H1 (cell line): ENCODE measurements around the gene KCNA5. TPM values are rescaled to one million over a fixed set of nuclear protein-coding genes. Genes with fewer than 3 reads are reported as not detected.

Source experiments
- CTCF ChIA-PET: fragments of 300-600 bp; sonication (Branson Sonifier 250); formaldehyde crosslinking; loops from one replicate; lab custom pipeline; 2021; ENCODE audit not compliant: partially characterized antibody; lab: Charles Lee
- POLR2A ChIA-PET: fragments of 300-600 bp; sonication (Branson Sonifier 250); formaldehyde crosslinking; loops from one replicate; lab custom pipeline; 2021; ENCODE audit warnings: inconsistent platforms; ENCODE audit not compliant: partially characterized antibody; lab: Charles Lee
- DNase-seq, 2 experiments: peaks; one replicate each; pipeline versions ENCODE4 v3.0.0 to v3.0.0-alpha.2; 2010 to 2022; ENCODE audit warnings: low spot score in 2 of 2, low read depth in 1 of 2, mixed read lengths in 1 of 2
- FAIRE-seq: peaks from 2 replicates; lab custom pipeline; 2011; peaks lifted over from hg19 to GRCh38; lab: Jason Lieb, UNC
- H2AFZ ChIP-seq: 2 replicates; pipeline ENCODE4 v1.8.1; 2012; ENCODE audit warnings: low read length, inconsistent platforms
- H2AK5ac ChIP-seq: 2 replicates; pipeline ENCODE4 v1.6.1; 2013; ENCODE audit warnings: low read depth, low read length
- H2BK120ac ChIP-seq: replicated peaks from 2 replicates; pipeline ENCODE3; 2013; ENCODE audit warnings: low read depth, low read length, inconsistent platforms
- H2BK12ac ChIP-seq: 2 replicates; pipeline ENCODE4 v1.6.1; 2013; ENCODE audit warnings: low read depth, low read length
- H2BK15ac ChIP-seq: 2 replicates; pipeline ENCODE4 v1.6.1; 2013; ENCODE audit warnings: low read length
- H2BK20ac ChIP-seq: 2 replicates; pipeline ENCODE4 v1.6.1; 2013; ENCODE audit warnings: low read length
- H2BK5ac ChIP-seq: 2 replicates; pipeline ENCODE4 v1.6.1; 2013; ENCODE audit warnings: low read depth, low read length
- H3K14ac ChIP-seq: 2 replicates; pipeline ENCODE4 v1.6.1; 2013; ENCODE audit warnings: inconsistent platforms; ENCODE audit not compliant: insufficient read length
- H3K18ac ChIP-seq: 2 replicates; pipeline ENCODE4 v1.6.1; 2013; ENCODE audit warnings: low read length; ENCODE audit errors: extremely low read depth
- H3K23ac ChIP-seq: 2 replicates; pipeline ENCODE4 v1.6.1; 2013; ENCODE audit warnings: inconsistent platforms; ENCODE audit not compliant: insufficient read length
- H3K23me2 ChIP-seq: 2 replicates; pipeline ENCODE4 v1.6.1; 2013; ENCODE audit warnings: low read depth, low read length
- H3K27ac ChIP-seq: 2 replicates; pipeline ENCODE4 v1.6.1; 2011; ENCODE audit warnings: low read depth, low read length, inconsistent platforms
- H3K27me3 ChIP-seq, 4 experiments: replicated peaks in 1 of 4; 1 replicate in 1 of 4; 2 replicates in 3 of 4; pipeline versions ENCODE4 v1.6.1 to v1.8.1; 2011 to 2013; ENCODE audit warnings: low read length in 3 of 4, mild to moderate bottlenecking in 3 of 4, inconsistent platforms in 2 of 4, mixed read lengths in 2 of 4, moderate library complexity in 1 of 4; ENCODE audit not compliant: control insufficient read depth in 3 of 4, insufficient read depth in 3 of 4; ENCODE audit errors: extremely low read depth in 1 of 4
- H3K36me3 ChIP-seq, 4 experiments: 2 replicates each; pipeline versions ENCODE4 v1.6.1 to v1.8.1; 2011 to 2013; ENCODE audit warnings: mild to moderate bottlenecking in 4 of 4, low read length in 3 of 4, moderate library complexity in 2 of 4, control low read depth in 1 of 4, inconsistent platforms in 1 of 4; ENCODE audit not compliant: insufficient read depth in 4 of 4, control insufficient read depth in 2 of 4
- H3K4ac ChIP-seq: replicated peaks from 2 replicates; pipeline ENCODE3; 2013; ENCODE audit warnings: low read length, low read depth, mixed read lengths, inconsistent platforms; ENCODE audit not compliant: insufficient read length
- H3K4me1 ChIP-seq, 4 experiments: replicated peaks in 1 of 4; 1 replicate in 1 of 4; 2 replicates in 3 of 4; pipeline versions ENCODE4 v1.6.1 to v1.8.1; 2011 to 2013; ENCODE audit warnings: low read length in 3 of 4, inconsistent platforms in 2 of 4, mixed read lengths in 1 of 4; ENCODE audit not compliant: insufficient read depth in 4 of 4, control insufficient read depth in 3 of 4
- H3K4me2 ChIP-seq, 2 experiments: 2 replicates each; pipeline versions ENCODE4 v1.6.1 to v1.8.1; 2011 to 2013; ENCODE audit warnings: low read depth in 2 of 2, low read length in 2 of 2, control low read depth in 1 of 2, inconsistent platforms in 1 of 2, mild to moderate bottlenecking in 1 of 2; ENCODE audit not compliant: insufficient read depth in 1 of 2
- H3K4me3 ChIP-seq, 4 experiments: fragments of 200-600, 300-600 bp in 1 of 4; sonication (generic), shearing (Covaris generic), sonication (Bioruptor Twin) in 1 of 4; 2 replicates each; pipeline versions ENCODE4 v1.5.1 to v1.8.1; 2011 to 2016; ENCODE audit warnings: low read length in 4 of 4, low read depth in 3 of 4, control low read depth in 2 of 4, inconsistent platforms in 2 of 4, mild to moderate bottlenecking in 2 of 4, mixed read lengths in 1 of 4, moderate library complexity in 1 of 4; ENCODE audit not compliant: insufficient read depth in 2 of 4; ENCODE audit errors: extremely low read depth in 1 of 4
- H3K56ac ChIP-seq: replicated peaks from 2 replicates; pipeline ENCODE3; 2013; ENCODE audit warnings: low read depth, mild to moderate bottlenecking, mixed read lengths, low read length, inconsistent platforms; ENCODE audit not compliant: insufficient read length
- H3K79me1 ChIP-seq: 2 replicates; pipeline ENCODE4 v1.6.1; 2013; ENCODE audit warnings: low read depth, low read length, control low read depth
- H3K79me2 ChIP-seq, 2 experiments: 2 replicates each; pipeline versions ENCODE4 v1.6.1 to v1.8.1; 2012 to 2013; ENCODE audit warnings: low read length in 2 of 2, mild to moderate bottlenecking in 2 of 2, inconsistent platforms in 1 of 2; ENCODE audit not compliant: insufficient read depth in 2 of 2, control insufficient read depth in 1 of 2
- H3K9ac ChIP-seq, 4 experiments: replicated peaks in 1 of 4; 1 replicate in 1 of 4; 2 replicates in 3 of 4; pipeline versions ENCODE4 v1.6.1 to v1.8.1; 2011 to 2013; ENCODE audit warnings: low read depth in 3 of 4, low read length in 3 of 4, control low read depth in 2 of 4, mild to moderate bottlenecking in 2 of 4, moderate library complexity in 2 of 4, inconsistent platforms in 1 of 4; ENCODE audit errors: extremely low read depth in 1 of 4
- H3K9me3 ChIP-seq, 2 experiments: 2 replicates each; pipeline versions ENCODE4 v1.6.1 to v1.8.1; 2012 to 2013; ENCODE audit warnings: mild to moderate bottlenecking in 2 of 2, moderate library complexity in 2 of 2, control low read depth in 1 of 2, inconsistent platforms in 1 of 2, low read depth in 1 of 2, low read length in 1 of 2, mixed read lengths in 1 of 2; ENCODE audit not compliant: insufficient read depth in 2 of 2
- H4K20me1 ChIP-seq, 2 experiments: replicated peaks in 1 of 2; 2 replicates each; pipeline versions ENCODE3 to v1.8.1; 2011 to 2013; ENCODE audit warnings: inconsistent platforms in 2 of 2, low read length in 2 of 2, mild to moderate bottlenecking in 1 of 2; ENCODE audit not compliant: insufficient read depth in 2 of 2, control insufficient read depth in 1 of 2
- H4K5ac ChIP-seq: 2 replicates; pipeline ENCODE4 v1.6.1; 2013; ENCODE audit warnings: low read length, low read depth, mixed read lengths, inconsistent platforms; ENCODE audit not compliant: insufficient read length
- H4K8ac ChIP-seq: 2 replicates; pipeline ENCODE4 v1.8.0; 2013; ENCODE audit warnings: mild to moderate bottlenecking, moderate library complexity, low read length, inconsistent platforms; ENCODE audit not compliant: insufficient read depth; ENCODE audit errors: extremely low read depth
- H4K91ac ChIP-seq: replicated peaks from 2 replicates; pipeline ENCODE3; 2013; ENCODE audit warnings: low read length, mixed read lengths, inconsistent platforms; ENCODE audit not compliant: insufficient read length
- GTF2F1 ChIP-seq: IDR thresholded peaks from 2 replicates; pipeline ENCODE4 v1.6.1; 2012; ENCODE audit warnings: low read depth, low read length, improper control_type of control experiment, borderline replicate concordance
- SP2 ChIP-seq: IDR thresholded peaks from 2 replicates; pipeline ENCODE4 v1.6.1; 2012; ENCODE audit warnings: mild to moderate bottlenecking, low read length, inconsistent platforms
- TEAD4 ChIP-seq: IDR thresholded peaks from 2 replicates; pipeline ENCODE4 v1.6.1; 2012; ENCODE audit warnings: low read depth, low read length, inconsistent platforms, mixed read lengths
- WGBS, 2 experiments: shearing (Covaris generic) in 1 of 2; methylation state at CpG; one replicate each; pipeline versions ENCODE4 v1.1.6 to v1.1.7; 2013 to 2015; ENCODE audit warnings: low lambda C conversion rate in 2 of 2, mixed read lengths in 2 of 2, inconsistent platforms in 1 of 2, low coverage in 1 of 2, missing lambda C conversion rate in 1 of 2; ENCODE audit not compliant: insufficient replicate concordance in 2 of 2, insufficient coverage in 1 of 2, insufficient read length in 1 of 2; ENCODE audit errors: extremely low coverage in 1 of 2, missing lambda C conversion rate in 1 of 2; 5-methylcytosine and 5-hydroxymethylcytosine counted together
- polyA plus RNA-seq, 7 experiments: library from polyadenylated mRNA; depleted of rRNA in 3 of 7; stranded (reverse) in 5 of 7; unstranded in 2 of 7; fragments of >200 nt in 5 of 7; fragments of 200-250 nt in 2 of 7; gene quantifications; 1 replicate in 5 of 7; 2 replicates in 1 of 7; 4 replicates in 1 of 7; pipeline versions ENCODE4 v1.2.1 to v1.2.3, GENCODE V29; 2011 to 2013; ENCODE audit warnings: missing spikeins in 2 of 7, mixed read lengths in 2 of 7
- total RNA-seq: library from RNA; stranded (reverse); fragmentation: NEBNext Ultra II Directional; extraction: Animal tissue kit (Norgen Biotek cat#: 25700); gene quantifications from 2 replicates; pipeline ENCODE4 v1.2.1, GENCODE V29; 2021

The KCNA5 gene
- total and polyA plus RNA-seq, 2 of the 8 experiments (the other 6 are each of a cell fraction or from before 2014, with no cell fraction given), result 0.20 to 0.29 TPM

GRCh38 chr12:5072311-5072710, 28.6 kb downstream of the KCNA5 start:
- no peaks in the 10 kb centered on the region for H3K23me2 ChIP-seq
- H3K56ac ChIP-seq, result no peak overlapping the region
- 100% methylated on average over 5 of the region's 5 CpGs; no CpG with 5 or more reads in 1 of the 2 experiments for WGBS, 2 experiments
- H3K9ac ChIP-seq, result no peak overlapping the region
- no peak overlapping the region for H3K23ac ChIP-seq
- no peak overlapping the region for H3K4me3 ChIP-seq
- FAIRE-seq (no peak), DNase-seq (no peak)
- H4K20me1 ChIP-seq, result no peaks in the 10 kb centered on the region
- H4K91ac ChIP-seq, result no peak overlapping the region
- no peak overlapping the region for H3K4ac ChIP-seq
- no peak overlapping the region for H2BK120ac ChIP-seq
- no peaks in the 10 kb centered on the region for H3K79me2 ChIP-seq
- no peak overlapping the region for H2BK20ac ChIP-seq
- CTCF ChIA-PET, result interaction anchor here (0.5 to 10.3 kb wide), 19 partner anchors 11 to 724 kb away, joined by 3 to 149 read pairs (median 5); partner anchors contain the start of gene KCNA5
- no peak overlapping the region for H2AFZ ChIP-seq
- no peak overlapping the region for H2BK5ac ChIP-seq
- H3K79me1 ChIP-seq, result no peaks in the 10 kb centered on the region
- H4K5ac ChIP-seq, result no peak overlapping the region
- POLR2A ChIA-PET, result interaction anchor here (1.0 to 1.6 kb wide), 2 partner anchors 13 to 408 kb away, joined by 4 to 5 read pairs; no protein-coding TSS in a partner anchor
- no peak overlapping the region for H4K8ac ChIP-seq
- H3K4me1 ChIP-seq, result peaks cover 0 to 5% (median 4%) of the 10 kb centered on the region in 4 experiments; a peak in 4 of 7 replicates
- no peak overlapping the region for H3K18ac ChIP-seq
- no peak overlapping the region for H2AK5ac ChIP-seq
- no peaks in the 10 kb centered on the region for H3K36me3 ChIP-seq
- H2BK15ac ChIP-seq, result no peak overlapping the region
- no peak overlapping the region for H3K4me2 ChIP-seq
- 0 out of 7 replicates have a peak, but pooled peaks cover 0 to 4% (median 0%) of the 10 kb centered on the region in 4 experiments for H3K27me3 ChIP-seq
- H3K9me3 ChIP-seq, result no peaks in the 10 kb centered on the region
- TF ChIP-seq SP2 (no peak), TEAD4 (no peak), GTF2F1 (no peak)
- TF ChIP-seq, all 59 proteins: peak for 0
- Histone ChIP-seq H3K27ac (no peak overlapping the region), H2BK12ac (no peak overlapping the region), H3K14ac (no peak overlapping the region)
